ENCODE data around the gene RPGRIP1L. TPM values are rescaled to one million over a fixed set of nuclear protein-coding genes. Genes with fewer than 3 reads are reported as not detected.

The RPGRIP1L gene
- total RNA-seq, 2 donors from 2014 or later: 6.1 to 12.1 TPM

- Histone ChIP-seq H3K36me3 (no peaks in the 10 kb centered on the region), H3K4me3 (no peak overlapping the region), H3K27me3 (replicated peaks; ENCODE audit: insufficient read depth) (no peaks in the 10 kb centered on the region), H3K9me3 (no peaks in the 10 kb centered on the region), H3K27ac (no peak overlapping the region), H3K4me1 (replicated peaks) (no peaks in the 10 kb centered on the region)
- TF ChIP-seq POLR2A (IDR thresholded peaks at IDR 0.05) (no peak), CTCF (IDR thresholded peaks at IDR 0.05) (no peak), POLR2AphosphoS5 (IDR thresholded peaks at IDR 0.05) (no peak)
- intact Hi-C loops (cut with DNase I): no loop called here
- WGBS: 84% methylated on average over 5 of the region's 5 CpGs
- DNase-seq (ENCODE audit: low spot score): no peak
Measured at GRCh38 chr16:53566552-53567245, 137.0 kb downstream of the RPGRIP1L start.

- Histone ChIP-seq H3K4me1 (replicated peaks) (no peaks in the 10 kb centered on the region), H3K4me3 (no peak overlapping the region), H3K36me3 (no peaks in the 10 kb centered on the region), H3K9me3 (no peaks in the 10 kb centered on the region), H3K27ac (no peak overlapping the region), H3K27me3 (replicated peaks; ENCODE audit: insufficient read depth) (no peaks in the 10 kb centered on the region)
- intact Hi-C loops (cut with DNase I): no loop called here
- DNase-seq (ENCODE audit: low spot score): peak; percentile 8
- WGBS: 42% methylated on average over 8 of the region's 8 CpGs
- TF ChIP-seq POLR2A (IDR thresholded peaks at IDR 0.05) (no peak), POLR2AphosphoS5 (IDR thresholded peaks at IDR 0.05) (no peak), CTCF (IDR thresholded peaks at IDR 0.05) (no peak)
Measured at GRCh38 chr16:53565296-53565863, 138.3 kb downstream of the RPGRIP1L start.

- H3K9me3 ChIP-seq: no peaks in the 10 kb centered on the region
- TF ChIP-seq POLR2AphosphoS5 (IDR thresholded peaks at IDR 0.05) (no peak), CTCF (IDR thresholded peaks at IDR 0.05) (no peak), POLR2A (IDR thresholded peaks at IDR 0.05) (no peak)
- intact Hi-C loops (cut with DNase I): no loop called here
Measured at GRCh38 chr16:53563426-53563825, 140.2 kb downstream of the RPGRIP1L start.

GRCh38 chr16:53561101-53561888 is 142.4 kb downstream of the RPGRIP1L start:
- Histone ChIP-seq H3K9me3 (no peaks in the 10 kb centered on the region), H3K4me1 (replicated peaks) (no peaks in the 10 kb centered on the region), H3K4me3 (no peak overlapping the region), H3K27me3 (replicated peaks; ENCODE audit: insufficient read depth) (no peaks in the 10 kb centered on the region), H3K27ac (no peak overlapping the region), H3K36me3 (no peaks in the 10 kb centered on the region)
- 80% methylated on average over 5 of the region's 5 CpGs for WGBS
- intact Hi-C loops (cut with DNase I): no loop called here
- TF ChIP-seq POLR2AphosphoS5 (IDR thresholded peaks at IDR 0.05) (no peak), CTCF (IDR thresholded peaks at IDR 0.05) (no peak), POLR2A (IDR thresholded peaks at IDR 0.05) (no peak)
- no peak for DNase-seq (ENCODE audit: low spot score)

More at GRCh38 chr16:53563426-53563825, 140.2 kb downstream of the RPGRIP1L start:
- WGBS: 84% methylated on average over 4 of the region's 4 CpGs
- H3K27me3 ChIP-seq (replicated peaks; ENCODE audit: insufficient read depth): no peaks in the 10 kb centered on the region
- H3K36me3 ChIP-seq: no peaks in the 10 kb centered on the region
- no peak overlapping the region for H3K4me3 ChIP-seq
- no peak overlapping the region for H3K27ac ChIP-seq
- no peak for DNase-seq (ENCODE audit: low spot score)
- no peaks in the 10 kb centered on the region for H3K4me1 ChIP-seq (replicated peaks)

All from prostate gland (tissue), 2 donors.